Measurements from ENCODE around the gene CES4A.
"Not testable (repeated sequence)": the region's sequence is repeated elsewhere in the genome, so short reads cannot be mapped to it uniquely, and the experiment has no call there.

Gene CES4A

GRCh38 chr16:66954097-66954659 lies 34.2 kb upstream of the CES4A start (continued):
- TF ChIP-seq CTCF (tag by site-specific recombination; IDR thresholded peaks at IDR 0.05) = peak; percentile 56; the same call in 1 of the 2 replicates
- TF ChIP-seq ZSCAN30 (tag by site-specific recombination; IDR thresholded peaks at IDR 0.05) = 0 out of 2 replicates have a peak, but pooled peaks have one; percentile 40
- no peak for TF ChIP-seq ZNF664 (tag by site-specific recombination; IDR thresholded peaks at IDR 0.05)
- TF ChIP-seq ZNF704 (tag by site-specific recombination; IDR thresholded peaks at IDR 0.05) = no peak
- TF ChIP-seq ZNF341 (tag by site-specific recombination; IDR thresholded peaks at IDR 0.05; ENCODE audit: low read depth) = no peak
- no peak for TF ChIP-seq ZNF571 (tag by site-specific recombination; IDR thresholded peaks at IDR 0.05)

GRCh38 chr16:66955363-66956153 lies 32.8 kb upstream of the CES4A start:
- CTCF ChIA-PET = interaction anchor here (0.8 to 3.0 kb wide), 3 partner anchors 16 to 58 kb away, joined by 3 to 13 read pairs (median 3); no protein-coding TSS in a partner anchor

GRCh38 chr16:66956154-66956457 lies 32.3 kb upstream of the CES4A start:
- H3K36me3 ChIP-seq (ENCODE audit: control insufficient read depth in 2 of 2, insufficient read depth in 1 of 2, low read length in 2 of 2); H3K9me3 ChIP-seq (ENCODE audit: control insufficient read depth, insufficient read depth, low read depth, low read length); H3K27ac ChIP-seq (ENCODE audit: extremely low read depth, low read depth, low read length); H3K4me1 ChIP-seq (ENCODE audit: control insufficient read depth, insufficient read depth, low read length); POLR2A ChIA-PET; H3K4me3 ChIP-seq (ENCODE audit: low read depth, low read length): not testable (repeated sequence)
- CTCF ChIA-PET = interaction anchor here (0.8 to 3.0 kb wide), 5 partner anchors 16 to 160 kb away, joined by 3 to 13 read pairs (median 3); no protein-coding TSS in a partner anchor

More at GRCh38 chr16:66955363-66956153, 32.8 kb upstream of the CES4A start:
- H3K4me3 ChIP-seq (ENCODE audit: low read depth, low read length); H3K9me3 ChIP-seq (ENCODE audit: control insufficient read depth, insufficient read depth, low read depth, low read length); POLR2A ChIA-PET; H3K36me3 ChIP-seq (ENCODE audit: control insufficient read depth in 2 of 2, insufficient read depth in 1 of 2, low read length in 2 of 2); H3K27ac ChIP-seq (ENCODE audit: extremely low read depth, low read depth, low read length); H3K4me1 ChIP-seq (ENCODE audit: control insufficient read depth, insufficient read depth, low read length): not testable (repeated sequence)

GRCh38 chr16:66958857-66959703 lies 29.3 kb upstream of the CES4A start:
- Histone ChIP-seq H3K4me3 (ENCODE audit: low read depth, low read length) (no peak overlapping the region), H3K9me3 (ENCODE audit: control insufficient read depth, insufficient read depth, low read depth, low read length) (no peaks in the 10 kb centered on the region), H3K4me1 (ENCODE audit: control insufficient read depth, insufficient read depth, low read length) (no peaks in the 10 kb centered on the region), H3K27ac (ENCODE audit: extremely low read depth, low read depth, low read length) (no peak overlapping the region), H3K36me3 (ENCODE audit: control insufficient read depth in 2 of 2, insufficient read depth in 1 of 2, low read length in 2 of 2) (peaks cover 0 to 14% of the 10 kb centered on the region in 2 experiments; a peak in 1 of 3 replicates)
- TF ChIP-seq ZSCAN30 (tag by site-specific recombination; IDR thresholded peaks at IDR 0.05) (no peak), KLF9 (tag by site-specific recombination; IDR thresholded peaks at IDR 0.05; ENCODE audit: low read depth) (0 out of 2 replicates have a peak, but pooled peaks have one; percentile 15), PRDM1 (tag by site-specific recombination; IDR thresholded peaks at IDR 0.05) (peak; percentile 28; the same call in 1 of the 2 replicates), ZNF366 (tag by site-specific recombination; conservative IDR thresholded peaks at IDR 0.05) (peak; percentile 94)
- CTCF ChIA-PET = interaction anchor here (0.7 to 3.8 kb wide), 10 partner anchors 9 to 209 kb away, joined by 3 to 33 read pairs (median 6); no protein-coding TSS in a partner anchor
- POLR2A ChIA-PET = interaction anchor here (0.6 to 0.7 kb wide), 2 partner anchors 22 to 301 kb away, joined by 3 read pairs; no protein-coding TSS in a partner anchor

Measured in HEK293 (cell line).